Mesenchymal stem cell (in vitro differentiated cells and primary cell): Measurements from ENCODE around the gene GLCE.

Experiments
- DNase-seq: peaks from one replicate; pipeline ENCODE4 v3.0.0-alpha.2; 2013
- H2AFZ ChIP-seq: one replicate; pipeline ENCODE4 v1.6.1; 2013; ENCODE audit warnings: low read depth, mild to moderate bottlenecking, control low read depth, inconsistent platforms, low read length, moderate library complexity
- H2AK5ac ChIP-seq: 2 replicates; pipeline ENCODE4 v1.6.1; 2013; ENCODE audit warnings: low read length, moderate library complexity, mild to moderate bottlenecking, inconsistent platforms; ENCODE audit not compliant: severe bottlenecking
- H2BK120ac ChIP-seq: one replicate; pipeline ENCODE4 v1.6.1; 2013; ENCODE audit warnings: low read depth, mild to moderate bottlenecking, inconsistent platforms, low read length, moderate library complexity
- H2BK12ac ChIP-seq, 2 experiments: one replicate each; pipeline ENCODE4 v1.6.1; 2013; ENCODE audit warnings: inconsistent platforms in 2 of 2, low read length in 2 of 2, mild to moderate bottlenecking in 2 of 2, moderate library complexity in 2 of 2, control low read depth in 1 of 2
- H2BK15ac ChIP-seq: one replicate; pipeline ENCODE4 v1.6.1; 2013; ENCODE audit warnings: mild to moderate bottlenecking, low read depth, inconsistent platforms; ENCODE audit not compliant: poor library complexity, severe bottlenecking
- H2BK5ac ChIP-seq: 2 replicates; pipeline ENCODE4 v1.6.1; 2013; ENCODE audit warnings: low read depth, mild to moderate bottlenecking, low read length, control low read depth, inconsistent platforms; ENCODE audit not compliant: poor library complexity, severe bottlenecking
- H3K14ac ChIP-seq, 2 experiments: one replicate each; pipeline ENCODE4 v1.6.1; 2013; ENCODE audit warnings: inconsistent platforms in 2 of 2, low read length in 2 of 2, control low read depth in 1 of 2, mild to moderate bottlenecking in 1 of 2, moderate library complexity in 1 of 2
- H3K18ac ChIP-seq, 2 experiments: one replicate each; pipeline ENCODE4 v1.6.1; 2013; ENCODE audit warnings: inconsistent platforms in 2 of 2, low read length in 2 of 2, control low read depth in 1 of 2, low read depth in 1 of 2, mild to moderate bottlenecking in 1 of 2
- H3K23ac ChIP-seq, 2 experiments: one replicate each; pipeline ENCODE4 v1.6.1; 2013; ENCODE audit warnings: inconsistent platforms in 2 of 2, low read length in 2 of 2, mild to moderate bottlenecking in 2 of 2, moderate library complexity in 2 of 2, control low read depth in 1 of 2
- H3K27ac ChIP-seq: 2 replicates; pipeline ENCODE4 v1.5.1; 2013; ENCODE audit warnings: mild to moderate bottlenecking, moderate library complexity, low read length, control low read depth, inconsistent platforms; ENCODE audit not compliant: poor library complexity, severe bottlenecking
- H3K27me3 ChIP-seq, 2 experiments: 2 replicates each; pipeline versions ENCODE4 v1.6.1 to v1.7.0; 2013; ENCODE audit warnings: low read length in 2 of 2, mild to moderate bottlenecking in 2 of 2, moderate library complexity in 2 of 2, control low read depth in 1 of 2, inconsistent platforms in 1 of 2; ENCODE audit not compliant: control insufficient read depth in 1 of 2, insufficient read depth in 1 of 2
- H3K36me3 ChIP-seq, 2 experiments: 2 replicates each; pipeline versions ENCODE4 v1.6.1 to v1.7.0; 2013; ENCODE audit warnings: low read length in 2 of 2, control low read depth in 1 of 2, inconsistent platforms in 1 of 2, low read depth in 1 of 2, mild to moderate bottlenecking in 1 of 2; ENCODE audit not compliant: insufficient read depth in 2 of 2, control insufficient read depth in 1 of 2
- H3K4ac ChIP-seq, 2 experiments: one replicate each; pipeline ENCODE4 v1.6.1; 2013; ENCODE audit warnings: inconsistent platforms in 2 of 2, low read length in 2 of 2, mild to moderate bottlenecking in 2 of 2, moderate library complexity in 2 of 2, control low read depth in 1 of 2, low read depth in 1 of 2
- H3K4me1 ChIP-seq: 2 replicates; pipeline ENCODE4 v1.6.1; 2013; ENCODE audit warnings: low read depth, low read length, control low read depth; ENCODE audit not compliant: control insufficient read depth, insufficient read depth
- H3K4me2 ChIP-seq: 2 replicates; pipeline ENCODE4 v1.6.1; 2013; ENCODE audit warnings: low read length, mild to moderate bottlenecking, inconsistent platforms; ENCODE audit not compliant: poor library complexity, severe bottlenecking
- H3K4me3 ChIP-seq, 2 experiments: 2 replicates each; pipeline versions ENCODE4 v1.5.1 to v1.7.0; 2013; ENCODE audit warnings: low read length in 2 of 2, mild to moderate bottlenecking in 2 of 2, control low read depth in 1 of 2, low read depth in 1 of 2; ENCODE audit not compliant: insufficient read depth in 1 of 2
- H3K79me1 ChIP-seq: replicated peaks from 2 replicates; pipeline ENCODE4 v1.6.1; 2013; ENCODE audit warnings: mild to moderate bottlenecking, control low read depth, low read length, inconsistent platforms; ENCODE audit not compliant: poor library complexity, severe bottlenecking
- H3K9ac ChIP-seq: 2 replicates; pipeline ENCODE4 v1.7.0; 2013; ENCODE audit warnings: mild to moderate bottlenecking, low read length, moderate library complexity
- H3K9me3 ChIP-seq: 2 replicates; pipeline ENCODE4 v1.7.0; 2013; ENCODE audit warnings: mild to moderate bottlenecking, low read length; ENCODE audit not compliant: control insufficient read depth
- H4K8ac ChIP-seq: one replicate; pipeline ENCODE4 v1.6.1; 2013; ENCODE audit warnings: inconsistent platforms, mild to moderate bottlenecking, low read length, moderate library complexity
- H4K91ac ChIP-seq: one replicate; pipeline ENCODE4 v1.6.1; 2013; ENCODE audit warnings: mild to moderate bottlenecking, low read length, inconsistent platforms
- WGBS: methylation state at CpG from one replicate; pipeline ENCODE4 v1.1.7; 2013; ENCODE audit warnings: mixed read lengths; 5-methylcytosine and 5-hydroxymethylcytosine counted together

GLCE gene

GRCh38 chr15:69146724-69147435, 13.6 kb upstream of the GLCE start:
- H3K14ac ChIP-seq, result no peak overlapping the region
- no peak overlapping the region for H2BK5ac ChIP-seq
- no peak overlapping the region for H2BK15ac ChIP-seq
- no peak overlapping the region for H2AK5ac ChIP-seq
- H3K27ac ChIP-seq, result no peak overlapping the region
- no peak overlapping the region for H4K91ac ChIP-seq
- H3K18ac ChIP-seq, result no peak overlapping the region
- no peaks in the 10 kb centered on the region for H3K36me3 ChIP-seq
- no peak overlapping the region for H2BK120ac ChIP-seq
- no peak overlapping the region for H3K4me2 ChIP-seq
- no peak overlapping the region for H3K4me3 ChIP-seq
- H3K27me3 ChIP-seq, result peaks cover 67 to 69% of the 10 kb centered on the region in 2 experiments
- H3K79me1 ChIP-seq, result no peaks in the 10 kb centered on the region
- DNase-seq, result no peak
- H4K8ac ChIP-seq, result no peak overlapping the region
- H3K9ac ChIP-seq, result no peak overlapping the region
- H3K4me1 ChIP-seq, result no peaks in the 10 kb centered on the region
- H2AFZ ChIP-seq, result no peak overlapping the region
- no peak overlapping the region for H2BK12ac ChIP-seq
- H3K23ac ChIP-seq, result no peak overlapping the region
- WGBS, result 94% methylated on average over 8 of the region's 9 CpGs
- H3K9me3 ChIP-seq, result no peaks in the 10 kb centered on the region
- no peak overlapping the region for H3K4ac ChIP-seq

DNA sequence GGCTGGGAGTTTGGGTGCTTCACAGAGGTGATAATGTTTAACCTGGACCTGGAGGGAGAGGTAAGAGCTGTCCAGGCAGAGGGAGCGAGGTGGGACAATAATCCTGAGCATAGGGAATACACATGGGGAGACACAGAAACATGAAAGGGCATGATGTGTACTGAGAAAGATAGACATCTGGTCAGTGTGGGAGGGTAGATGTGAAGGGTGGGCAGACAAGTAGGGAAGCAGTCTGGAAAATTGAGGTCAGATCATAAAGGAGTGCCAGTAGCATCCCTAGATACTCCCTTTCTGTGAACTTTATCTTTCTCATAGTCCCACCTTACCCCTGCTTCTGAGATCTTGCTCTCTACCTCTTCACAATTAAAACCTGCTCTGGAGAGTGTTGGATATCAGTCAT, 12.0 kb upstream of the GLCE start:
- Histone ChIP-seq H3K9ac (no peak overlapping the region), H2AK5ac (no peak overlapping the region), H3K18ac (no peak overlapping the region), H3K4ac (no peak overlapping the region), H3K27ac (no peak overlapping the region), H3K4me1 (no peaks in the 10 kb centered on the region), H2BK12ac (no peak overlapping the region), H2BK120ac (no peak overlapping the region), H3K27me3 (peaks cover 54 to 58% of the 10 kb centered on the region in 2 experiments), H3K4me3 (no peak overlapping the region), H3K4me2 (no peak overlapping the region), H3K23ac (no peak overlapping the region), H3K9me3 (no peaks in the 10 kb centered on the region), H4K8ac (no peak overlapping the region), H4K91ac (no peak overlapping the region), H2AFZ (no peak overlapping the region), H3K14ac (no peak overlapping the region), H3K79me1 (no peaks in the 10 kb centered on the region), H3K36me3 (no peaks in the 10 kb centered on the region), H2BK15ac (no peak overlapping the region), H2BK5ac (no peak overlapping the region)
- DNase-seq, result no peak
- WGBS, result 91% methylated on average over 1 of the region's 1 CpG

GRCh38 chr15:69149163-69149562, 11.3 kb upstream of the GLCE start:
- no peaks in the 10 kb centered on the region for H3K79me1 ChIP-seq

GRCh38 chr15:69149803-69150202, 10.6 kb upstream of the GLCE start:
- Histone ChIP-seq H3K4me2 (no peak overlapping the region), H4K91ac (no peak overlapping the region), H3K27me3 (peaks cover 44 to 57% of the 10 kb centered on the region in 2 experiments), H2BK12ac (no peak overlapping the region), H3K23ac (no peak overlapping the region), H3K9ac (no peak overlapping the region), H2BK15ac (no peak overlapping the region), H3K4me3 (no peak overlapping the region), H2AFZ (no peak overlapping the region), H4K8ac (no peak overlapping the region), H3K18ac (no peak overlapping the region), H2BK5ac (no peak overlapping the region), H3K27ac (no peak overlapping the region), H3K79me1 (no peaks in the 10 kb centered on the region), H2AK5ac (no peak overlapping the region), H3K36me3 (no peaks in the 10 kb centered on the region), H2BK120ac (no peak overlapping the region), H3K4ac (no peak overlapping the region), H3K4me1 (no peaks in the 10 kb centered on the region), H3K14ac (no peak overlapping the region), H3K9me3 (no peaks in the 10 kb centered on the region)
- 77% methylated on average over 2 of the region's 2 CpGs for WGBS
- no peak for DNase-seq

More at GRCh38 chr15:69149163-69149562, 11.3 kb upstream of the GLCE start:
- H3K9ac ChIP-seq, result no peak overlapping the region
- no peak overlapping the region for H3K18ac ChIP-seq
- no peak overlapping the region for H3K23ac ChIP-seq
- H2BK120ac ChIP-seq, result no peak overlapping the region
- DNase-seq, result no peak
- no peak overlapping the region for H2BK5ac ChIP-seq
- H3K9me3 ChIP-seq, result no peaks in the 10 kb centered on the region
- no peak overlapping the region for H4K8ac ChIP-seq
- H3K27ac ChIP-seq, result no peak overlapping the region
- no peak overlapping the region for H3K4me3 ChIP-seq
- no peak overlapping the region for H2BK15ac ChIP-seq
- H2AFZ ChIP-seq, result no peak overlapping the region
- H2BK12ac ChIP-seq, result no peak overlapping the region
- WGBS, result 63% methylated on average over 1 of the region's 2 CpGs
- peaks cover 48 to 57% of the 10 kb centered on the region in 2 experiments for H3K27me3 ChIP-seq
- no peaks in the 10 kb centered on the region for H3K36me3 ChIP-seq
- no peak overlapping the region for H3K4ac ChIP-seq
- no peaks in the 10 kb centered on the region for H3K4me1 ChIP-seq
- H3K4me2 ChIP-seq, result no peak overlapping the region
- no peak overlapping the region for H4K91ac ChIP-seq
- no peak overlapping the region for H3K14ac ChIP-seq
- H2AK5ac ChIP-seq, result no peak overlapping the region
